DOHH2 (cell line): ENCODE data around the gene EFL1.

ENCODE experiments used
- EZH2phosphoT487 ChIP-seq: fragments of 200-600 bp; sonication (generic); IDR thresholded peaks from 2 replicates; pipeline ENCODE4 v1.6.1; 2017; ENCODE audit warnings: borderline replicate concordance, mild to moderate bottlenecking, antibody characterized with exemption, low read length, moderate library complexity, mixed read lengths
- TF ChIP-seq, protein P1 (sequence below): fragments of 200-600 bp; sonication (generic); IDR thresholded peaks from one replicate; pipeline ENCODE4 v1.5.1; 2014; ENCODE audit warnings: antibody characterized with exemption, mild to moderate bottlenecking, low read depth, low read length; ENCODE audit not compliant: poor library complexity, severe bottlenecking

GRCh38 chr15:82105451-82106215, 156.9 kb downstream of the EFL1 start:
- TF ChIP-seq, protein P1, sequence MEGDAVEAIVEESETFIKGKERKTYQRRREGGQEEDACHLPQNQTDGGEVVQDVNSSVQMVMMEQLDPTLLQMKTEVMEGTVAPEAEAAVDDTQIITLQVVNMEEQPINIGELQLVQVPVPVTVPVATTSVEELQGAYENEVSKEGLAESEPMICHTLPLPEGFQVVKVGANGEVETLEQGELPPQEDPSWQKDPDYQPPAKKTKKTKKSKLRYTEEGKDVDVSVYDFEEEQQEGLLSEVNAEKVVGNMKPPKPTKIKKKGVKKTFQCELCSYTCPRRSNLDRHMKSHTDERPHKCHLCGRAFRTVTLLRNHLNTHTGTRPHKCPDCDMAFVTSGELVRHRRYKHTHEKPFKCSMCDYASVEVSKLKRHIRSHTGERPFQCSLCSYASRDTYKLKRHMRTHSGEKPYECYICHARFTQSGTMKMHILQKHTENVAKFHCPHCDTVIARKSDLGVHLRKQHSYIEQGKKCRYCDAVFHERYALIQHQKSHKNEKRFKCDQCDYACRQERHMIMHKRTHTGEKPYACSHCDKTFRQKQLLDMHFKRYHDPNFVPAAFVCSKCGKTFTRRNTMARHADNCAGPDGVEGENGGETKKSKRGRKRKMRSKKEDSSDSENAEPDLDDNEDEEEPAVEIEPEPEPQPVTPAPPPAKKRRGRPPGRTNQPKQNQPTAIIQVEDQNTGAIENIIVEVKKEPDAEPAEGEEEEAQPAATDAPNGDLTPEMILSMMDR, result no peak
- TF ChIP-seq EZH2phosphoT487, result no peak
